ENCODE data around the gene MINDY2. TPM values are rescaled to one million over a fixed set of nuclear protein-coding genes. Genes with fewer than 3 reads are reported as not detected.
"Not testable (repeated sequence)": the region's sequence is repeated elsewhere in the genome, so short reads cannot be mapped to it uniquely, and the experiment has no call there.

MINDY2 gene
- total RNA-seq, 1 donor from 2014 or later = 15.5 TPM

GRCh38 chr15:58793862-58794261 is 22.8 kb downstream of the MINDY2 start:
- Histone ChIP-seq H3K27me3 (no peaks in the 10 kb centered on the region), H3K9me3 (no peaks in the 10 kb centered on the region), H3K4me3 (no peak overlapping the region), H3K36me3 (no peaks in the 10 kb centered on the region), H3K27ac (no peak overlapping the region), H3K4me1 (peaks cover 4% of the 10 kb centered on the region)
- intact Hi-C loops (cut with DNase I) = no loop called here
- no peak for DNase-seq (ENCODE audit: extremely low spot score in 2 of 2)
- TF ChIP-seq POLR2AphosphoS5 (IDR thresholded peaks at IDR 0.05; ENCODE audit: insufficient read depth in 1 of 2, low read depth in 1 of 2) (no peak), POLR2A (IDR thresholded peaks at IDR 0.05) (no peak), CTCF (IDR thresholded peaks at IDR 0.05) (no peak)

GRCh38 chr15:58795825-58796224 is 24.7 kb downstream of the MINDY2 start:
- Histone ChIP-seq H3K36me3 (no peaks in the 10 kb centered on the region), H3K27me3 (no peaks in the 10 kb centered on the region), H3K4me1 (peaks cover 4% of the 10 kb centered on the region), H3K9me3 (no peaks in the 10 kb centered on the region), H3K4me3 (no peak overlapping the region), H3K27ac (no peak overlapping the region)
- TF ChIP-seq CTCF (IDR thresholded peaks at IDR 0.05) = no peak
- no peak for TF ChIP-seq POLR2AphosphoS5 (IDR thresholded peaks at IDR 0.05; ENCODE audit: insufficient read depth in 1 of 2, low read depth in 1 of 2)
- no peak for DNase-seq (ENCODE audit: extremely low spot score in 2 of 2)
- intact Hi-C loops (cut with DNase I) = no loop called here

GRCh38 chr15:58797505-58797904 is 26.4 kb downstream of the MINDY2 start:
- H3K4me1 ChIP-seq = peaks cover 4% of the 10 kb centered on the region
- H3K27me3 ChIP-seq = no peaks in the 10 kb centered on the region
- TF ChIP-seq POLR2AphosphoS5 (IDR thresholded peaks at IDR 0.05; ENCODE audit: insufficient read depth in 1 of 2, low read depth in 1 of 2) (no peak), CTCF (IDR thresholded peaks at IDR 0.05) (no peak), POLR2A (IDR thresholded peaks at IDR 0.05) (no peak)
- H3K9me3 ChIP-seq = no peaks in the 10 kb centered on the region
- H3K4me3 ChIP-seq = no peak overlapping the region
- intact Hi-C loops (cut with DNase I) = no loop called here
- H3K36me3 ChIP-seq = peaks cover under 1 to 2% of the 10 kb centered on the region in 2 donors
- DNase-seq (ENCODE audit: extremely low spot score in 2 of 2) = no peak
- no peak overlapping the region for H3K27ac ChIP-seq

- no peak for TF ChIP-seq CTCF (IDR thresholded peaks at IDR 0.05)
- TF ChIP-seq POLR2AphosphoS5 (IDR thresholded peaks at IDR 0.05; ENCODE audit: insufficient read depth in 1 of 2, low read depth in 1 of 2) = no peak
- TF ChIP-seq POLR2A (IDR thresholded peaks at IDR 0.05) = no peak
- DNase-seq (ENCODE audit: extremely low spot score in 2 of 2) = no peak
- intact Hi-C loops (cut with DNase I) = no loop called here
- Histone ChIP-seq H3K27me3 (no peaks in the 10 kb centered on the region), H3K4me3 (no peak overlapping the region), H3K9me3 (no peaks in the 10 kb centered on the region), H3K4me1 (no peaks in the 10 kb centered on the region), H3K36me3 (peaks cover 3 to 14% of the 10 kb centered on the region in 2 donors), H3K27ac (no peak overlapping the region)
Measured at GRCh38 chr15:58805095-58805494, 34.0 kb downstream of the MINDY2 start.

- intact Hi-C loops (cut with DNase I); H3K4me1 ChIP-seq; H3K4me3 ChIP-seq; H3K27me3 ChIP-seq; H3K9me3 ChIP-seq; H3K27ac ChIP-seq; DNase-seq (ENCODE audit: extremely low spot score in 2 of 2): not testable (repeated sequence)
- H3K36me3 ChIP-seq = peaks cover 0 to 26% of the 10 kb centered on the region in 2 donors
Measured at GRCh38 chr15:58823267-58823666, 52.2 kb downstream of the MINDY2 start.

- Histone ChIP-seq H3K27me3 (no peaks in the 10 kb centered on the region), H3K27ac (no peak overlapping the region), H3K4me3 (no peak overlapping the region), H3K36me3 (peaks cover 0 to 17% of the 10 kb centered on the region in 2 donors), H3K4me1 (no peaks in the 10 kb centered on the region), H3K9me3 (no peaks in the 10 kb centered on the region)
- no peak for TF ChIP-seq CTCF (IDR thresholded peaks at IDR 0.05)
- no peak for TF ChIP-seq POLR2AphosphoS5 (IDR thresholded peaks at IDR 0.05; ENCODE audit: insufficient read depth in 1 of 2, low read depth in 1 of 2)
- TF ChIP-seq POLR2A (IDR thresholded peaks at IDR 0.05) = no peak
- DNase-seq (ENCODE audit: extremely low spot score in 2 of 2) = no peak
- intact Hi-C loops (cut with DNase I) = no loop called here
Measured at GRCh38 chr15:58830556-58830955, 59.5 kb downstream of the MINDY2 start.

- DNase-seq (ENCODE audit: extremely low spot score in 2 of 2); H3K4me3 ChIP-seq; H3K4me1 ChIP-seq; H3K36me3 ChIP-seq; intact Hi-C loops (cut with DNase I); H3K27ac ChIP-seq; H3K9me3 ChIP-seq; H3K27me3 ChIP-seq: not testable (repeated sequence)
Measured at GRCh38 chr15:58833681-58834426, 62.8 kb downstream of the MINDY2 start.
